GM12864 (cell line): ENCODE data around the gene ZNF436.
A peak's percentile ranks its signal among the peaks of the same experiment; 100 is the strongest.

ENCODE experiments used
- DNase-seq: peaks from one replicate; pipeline ENCODE4 v3.0.0-alpha.2; 2011; ENCODE audit warnings: low read depth
- H3K4me3 ChIP-seq: 2 replicates; pipeline ENCODE4 v1.5.1; 2011; ENCODE audit warnings: mild to moderate bottlenecking, low read depth, low read length, control low read depth
- CTCF ChIP-seq: IDR thresholded peaks from 2 replicates; pipeline ENCODE4 v1.5.1; 2011; ENCODE audit warnings: low read depth, mild to moderate bottlenecking, moderate library complexity, low read length, control low read depth, inconsistent platforms; ENCODE audit errors: missing control alignments

The ZNF436 gene

GRCh38 chr1:23405946-23406345 is 36.3 kb upstream of the ZNF436 start:
- DNase-seq: no peak
- TF ChIP-seq CTCF: no peak
- H3K4me3 ChIP-seq: no peak overlapping the region

GRCh38 chr1:23403735-23404486 is 34.3 kb upstream of the ZNF436 start:
- H3K4me3 ChIP-seq: no peak overlapping the region
- TF ChIP-seq CTCF: peak; percentile 97
- DNase-seq: peak; percentile 21

GRCh38 chr1:23403355-23403734 is 33.7 kb upstream of the ZNF436 start:
- H3K4me3 ChIP-seq: no peak overlapping the region
- DNase-seq: no peak
- no peak for TF ChIP-seq CTCF

- no peak overlapping the region for H3K4me3 ChIP-seq
- no peak for TF ChIP-seq CTCF
- DNase-seq: no peak
Measured at GRCh38 chr1:23403038-23403336, 33.4 kb upstream of the ZNF436 start.

- no peak for DNase-seq
- H3K4me3 ChIP-seq: no peak overlapping the region
- no peak for TF ChIP-seq CTCF
Measured at GRCh38 chr1:23402286-23403037, 32.8 kb upstream of the ZNF436 start.

GRCh38 chr1:23401313-23401712 is 31.7 kb upstream of the ZNF436 start:
- no peak overlapping the region for H3K4me3 ChIP-seq
- DNase-seq: no peak
- TF ChIP-seq CTCF: no peak
